ENCODE results near the gene ZNRF3.

The ZNRF3 gene

GRCh38 chr22:29056472-29056871 lies 173.1 kb downstream of the ZNRF3 start:
- no peak for TF ChIP-seq CEBPB (IDR thresholded peaks at IDR 0.05)
- no peak for TF ChIP-seq EGR1 (IDR thresholded peaks at IDR 0.05)
- no peak for TF ChIP-seq ZBTB7A (IDR thresholded peaks at IDR 0.05; ENCODE audit: low read depth)
- TF ChIP-seq CREB1 (IDR thresholded peaks at IDR 0.05; ENCODE audit: low read depth), result no peak
- no peak for TF ChIP-seq EP300 (IDR thresholded peaks at IDR 0.05; ENCODE audit: borderline replicate concordance)
- no peak for TF ChIP-seq RAD21 (IDR thresholded peaks at IDR 0.05; ENCODE audit: low read depth)
- TF ChIP-seq USF1 (IDR thresholded peaks at IDR 0.05), result no peak
- TF ChIP-seq NFIC (IDR thresholded peaks at IDR 0.05), result no peak
- TF ChIP-seq FOXM1 (IDR thresholded peaks at IDR 0.05; ENCODE audit: borderline replicate concordance, low read depth), result no peak
- TF ChIP-seq, protein P1, sequence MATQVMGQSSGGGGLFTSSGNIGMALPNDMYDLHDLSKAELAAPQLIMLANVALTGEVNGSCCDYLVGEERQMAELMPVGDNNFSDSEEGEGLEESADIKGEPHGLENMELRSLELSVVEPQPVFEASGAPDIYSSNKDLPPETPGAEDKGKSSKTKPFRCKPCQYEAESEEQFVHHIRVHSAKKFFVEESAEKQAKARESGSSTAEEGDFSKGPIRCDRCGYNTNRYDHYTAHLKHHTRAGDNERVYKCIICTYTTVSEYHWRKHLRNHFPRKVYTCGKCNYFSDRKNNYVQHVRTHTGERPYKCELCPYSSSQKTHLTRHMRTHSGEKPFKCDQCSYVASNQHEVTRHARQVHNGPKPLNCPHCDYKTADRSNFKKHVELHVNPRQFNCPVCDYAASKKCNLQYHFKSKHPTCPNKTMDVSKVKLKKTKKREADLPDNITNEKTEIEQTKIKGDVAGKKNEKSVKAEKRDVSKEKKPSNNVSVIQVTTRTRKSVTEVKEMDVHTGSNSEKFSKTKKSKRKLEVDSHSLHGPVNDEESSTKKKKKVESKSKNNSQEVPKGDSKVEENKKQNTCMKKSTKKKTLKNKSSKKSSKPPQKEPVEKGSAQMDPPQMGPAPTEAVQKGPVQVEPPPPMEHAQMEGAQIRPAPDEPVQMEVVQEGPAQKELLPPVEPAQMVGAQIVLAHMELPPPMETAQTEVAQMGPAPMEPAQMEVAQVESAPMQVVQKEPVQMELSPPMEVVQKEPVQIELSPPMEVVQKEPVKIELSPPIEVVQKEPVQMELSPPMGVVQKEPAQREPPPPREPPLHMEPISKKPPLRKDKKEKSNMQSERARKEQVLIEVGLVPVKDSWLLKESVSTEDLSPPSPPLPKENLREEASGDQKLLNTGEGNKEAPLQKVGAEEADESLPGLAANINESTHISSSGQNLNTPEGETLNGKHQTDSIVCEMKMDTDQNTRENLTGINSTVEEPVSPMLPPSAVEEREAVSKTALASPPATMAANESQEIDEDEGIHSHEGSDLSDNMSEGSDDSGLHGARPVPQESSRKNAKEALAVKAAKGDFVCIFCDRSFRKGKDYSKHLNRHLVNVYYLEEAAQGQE (IDR thresholded peaks at IDR 0.05; ENCODE audit: low read depth), result no peak
- TF ChIP-seq YY1 (IDR thresholded peaks at IDR 0.05; ENCODE audit: low read depth), result no peak
- TF ChIP-seq, protein P2, sequence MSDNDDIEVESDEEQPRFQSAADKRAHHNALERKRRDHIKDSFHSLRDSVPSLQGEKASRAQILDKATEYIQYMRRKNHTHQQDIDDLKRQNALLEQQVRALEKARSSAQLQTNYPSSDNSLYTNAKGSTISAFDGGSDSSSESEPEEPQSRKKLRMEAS (IDR thresholded peaks at IDR 0.05), result no peak
- no peak for TF ChIP-seq TCF12 (IDR thresholded peaks at IDR 0.05; ENCODE audit: low read depth)
- no peak for TF ChIP-seq TEAD4 (IDR thresholded peaks at IDR 0.05)

DNA sequence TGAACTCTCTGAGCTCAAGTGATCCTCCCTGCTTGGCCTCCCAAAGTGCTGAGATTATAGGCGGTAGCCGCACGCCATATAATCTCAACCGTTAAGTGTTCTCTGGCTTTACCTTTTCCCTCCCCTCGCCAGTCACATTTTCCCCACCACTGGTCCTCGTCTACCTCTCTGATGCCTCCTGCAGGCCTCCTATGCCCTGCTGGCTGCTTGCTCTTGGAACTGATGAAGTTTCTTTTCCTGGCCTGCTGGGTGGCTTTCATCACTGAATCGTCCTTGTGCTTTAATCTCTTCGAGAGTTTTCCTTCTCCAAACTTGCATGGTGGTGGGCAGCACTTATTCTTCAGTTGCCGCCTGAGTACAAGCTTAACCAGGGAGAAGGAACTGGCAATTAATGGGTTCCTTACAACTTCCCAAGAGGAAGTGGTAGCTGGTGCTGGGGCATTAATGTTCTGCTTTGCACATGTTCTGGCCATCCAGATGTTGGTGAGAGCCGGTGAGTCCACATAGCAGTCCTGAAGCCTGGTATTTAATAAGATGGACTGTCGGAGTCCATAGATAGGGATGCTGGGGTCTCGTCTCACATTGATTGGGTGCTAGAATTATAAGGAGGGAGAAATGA lies 177.0 kb downstream of the ZNRF3 start:
- no peak for TF ChIP-seq EP300 (IDR thresholded peaks at IDR 0.05; ENCODE audit: borderline replicate concordance)
- TF ChIP-seq, protein P2 (IDR thresholded peaks at IDR 0.05), result no peak
- no peak for TF ChIP-seq RAD21 (IDR thresholded peaks at IDR 0.05; ENCODE audit: low read depth)
- TF ChIP-seq YY1 (IDR thresholded peaks at IDR 0.05; ENCODE audit: low read depth), result no peak
- no peak for TF ChIP-seq FOXM1 (IDR thresholded peaks at IDR 0.05; ENCODE audit: borderline replicate concordance, low read depth)
- TF ChIP-seq EGR1 (IDR thresholded peaks at IDR 0.05), result no peak
- TF ChIP-seq NFIC (IDR thresholded peaks at IDR 0.05), result no peak
- no peak for TF ChIP-seq ZBTB7A (IDR thresholded peaks at IDR 0.05; ENCODE audit: low read depth)
- TF ChIP-seq TAF1 (IDR thresholded peaks at IDR 0.05; ENCODE audit: low read depth), result no peak
- no peak for TF ChIP-seq USF1 (IDR thresholded peaks at IDR 0.05)
- TF ChIP-seq TCF12 (IDR thresholded peaks at IDR 0.05; ENCODE audit: low read depth), result no peak

DNA sequence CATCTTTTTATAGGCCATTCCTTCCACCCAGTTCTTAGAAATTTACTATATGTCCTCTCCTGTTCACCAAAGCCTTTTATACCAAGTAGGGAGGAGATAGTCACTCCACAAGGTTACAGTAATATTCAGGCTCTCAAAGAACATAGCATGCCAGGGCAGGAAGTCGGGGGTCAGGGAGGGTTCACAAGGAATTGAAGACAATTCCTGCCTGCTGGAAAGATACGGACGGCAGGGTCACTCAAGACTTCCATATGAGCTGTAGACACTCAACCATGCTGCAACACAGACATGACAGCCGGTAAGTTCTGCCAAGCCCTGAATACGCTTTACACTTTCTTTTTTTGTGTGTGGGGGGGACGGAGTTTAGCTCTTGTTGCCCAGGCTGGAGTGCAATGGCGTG lies 177.6 kb downstream of the ZNRF3 start:
- no peak for TF ChIP-seq TAF1 (IDR thresholded peaks at IDR 0.05; ENCODE audit: low read depth)
- no peak for TF ChIP-seq NFIC (IDR thresholded peaks at IDR 0.05)
- TF ChIP-seq EGR1 (IDR thresholded peaks at IDR 0.05), result no peak
- no peak for TF ChIP-seq USF1 (IDR thresholded peaks at IDR 0.05)
- no peak for TF ChIP-seq CEBPB (IDR thresholded peaks at IDR 0.05)
- TF ChIP-seq, protein P2 (IDR thresholded peaks at IDR 0.05), result no peak
- no peak for TF ChIP-seq TEAD4 (IDR thresholded peaks at IDR 0.05)
- no peak for TF ChIP-seq RAD21 (IDR thresholded peaks at IDR 0.05; ENCODE audit: low read depth)
- TF ChIP-seq, protein P1 (IDR thresholded peaks at IDR 0.05; ENCODE audit: low read depth), result no peak
- TF ChIP-seq FOXM1 (IDR thresholded peaks at IDR 0.05; ENCODE audit: borderline replicate concordance, low read depth), result no peak
- no peak for TF ChIP-seq ZBTB7A (IDR thresholded peaks at IDR 0.05; ENCODE audit: low read depth)

DNA sequence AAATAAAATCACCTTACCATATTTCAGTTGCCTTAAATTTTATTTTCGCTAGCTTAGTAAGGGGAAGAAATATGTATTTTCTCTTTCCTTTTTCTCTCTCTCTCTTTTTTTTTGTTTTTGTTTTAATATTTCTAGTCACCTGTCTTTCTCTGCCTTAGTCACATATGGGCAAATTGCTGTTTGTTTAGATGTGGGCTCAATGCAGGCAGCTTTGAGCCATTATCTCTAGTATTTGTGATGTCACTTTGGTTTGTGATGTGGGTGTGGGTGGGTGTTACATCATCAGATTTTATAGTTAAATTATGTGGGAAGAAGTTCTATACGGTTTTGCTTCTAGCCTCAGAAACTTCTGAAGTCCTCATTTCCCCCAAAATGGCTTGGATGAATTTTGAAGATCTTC lies 178.4 kb downstream of the ZNRF3 start, which contains the start of gene C22orf31:
C22orf31 (minus strand) TSS at position 59 of the 400 bp plus-strand sequence; CDS start at position 20, 39 bp downstream.
- TF ChIP-seq, protein P2 (IDR thresholded peaks at IDR 0.05), result no peak
- TF ChIP-seq, protein P1 (IDR thresholded peaks at IDR 0.05; ENCODE audit: low read depth), result no peak
- TF ChIP-seq USF1 (IDR thresholded peaks at IDR 0.05), result no peak
- TF ChIP-seq CREB1 (IDR thresholded peaks at IDR 0.05; ENCODE audit: low read depth), result no peak
- no peak for TF ChIP-seq TEAD4 (IDR thresholded peaks at IDR 0.05)
- no peak for TF ChIP-seq NFIC (IDR thresholded peaks at IDR 0.05)
- no peak for TF ChIP-seq ZBTB7A (IDR thresholded peaks at IDR 0.05; ENCODE audit: low read depth)
- no peak for TF ChIP-seq EP300 (IDR thresholded peaks at IDR 0.05; ENCODE audit: borderline replicate concordance)
- TF ChIP-seq FOXM1 (IDR thresholded peaks at IDR 0.05; ENCODE audit: borderline replicate concordance, low read depth), result no peak
- TF ChIP-seq CEBPB (IDR thresholded peaks at IDR 0.05), result no peak
- TF ChIP-seq TAF1 (IDR thresholded peaks at IDR 0.05; ENCODE audit: low read depth), result no peak
- TF ChIP-seq YY1 (IDR thresholded peaks at IDR 0.05; ENCODE audit: low read depth), result no peak
- TF ChIP-seq RAD21 (IDR thresholded peaks at IDR 0.05; ENCODE audit: low read depth), result no peak
- TF ChIP-seq EGR1 (IDR thresholded peaks at IDR 0.05), result no peak
- TF ChIP-seq TCF12 (IDR thresholded peaks at IDR 0.05; ENCODE audit: low read depth), result no peak

All from Ishikawa (cell line).